Lower leg skin (tissue), 4 donors: Measurements from ENCODE around the gene C1QTNF1. TPM values are rescaled to one million over a fixed set of nuclear protein-coding genes. Genes with fewer than 3 reads are reported as not detected.

ENCODE experiments used
- DNase-seq, 2 donors: peaks; one replicate each; pipeline ENCODE4 v3.0.0-alpha.2; 2019; ENCODE audit warnings: low spot score in 2 of 2
- H3K4me3 ChIP-seq: fragments of 200-600 bp; sonication (generic); 2 replicates; pipeline ENCODE4 v1.5.1; 2017; ENCODE audit warnings: mild to moderate bottlenecking, low read depth; ENCODE audit not compliant: poor library complexity, severe bottlenecking
- POLR2A ChIP-seq, 2 donors: fragments of 450-650 bp; IDR thresholded peaks; one replicate each; pipeline ENCODE4 v1.6.1; 2016 to 2017; ENCODE audit warnings: antibody characterized with exemption in 2 of 2, mild to moderate bottlenecking in 1 of 2, moderate library complexity in 1 of 2
- WGBS, 2 donors: methylation state at CpG; one replicate each; pipeline ENCODE4 v1.1.5; 2018; 5-methylcytosine and 5-hydroxymethylcytosine counted together
- intact Hi-C: fragments of 100-400 bp; cut with DNase I; formaldehyde crosslinking; loops from one replicate; pipeline ENCODE4 v1.15.0; 2023; ENCODE audit warnings: low total_unique reads
- total RNA-seq, 4 donors: library from RNA; depleted of rRNA; stranded (reverse); fragments of >200 nt; gene quantifications; one replicate each; pipeline ENCODE4 v1.1.0, GENCODE V29; 2016
- TF ChIP-seq, protein P1 (sequence below), 3 donors: fragments of 450-650 bp; IDR thresholded peaks; one replicate each; pipeline ENCODE4 v1.5.1; 2016; ENCODE audit warnings: antibody characterized with exemption in 3 of 3, mild to moderate bottlenecking in 3 of 3, moderate library complexity in 2 of 3

C1QTNF1 gene
- total RNA-seq, 4 donors from 2014 or later: 24.3 to 53.1 (median 29.5) TPM

- intact Hi-C loops: no loop called here
Observed at GRCh38 chr17:79075861-79076406, 52.0 kb downstream of the C1QTNF1 start.

DNA sequence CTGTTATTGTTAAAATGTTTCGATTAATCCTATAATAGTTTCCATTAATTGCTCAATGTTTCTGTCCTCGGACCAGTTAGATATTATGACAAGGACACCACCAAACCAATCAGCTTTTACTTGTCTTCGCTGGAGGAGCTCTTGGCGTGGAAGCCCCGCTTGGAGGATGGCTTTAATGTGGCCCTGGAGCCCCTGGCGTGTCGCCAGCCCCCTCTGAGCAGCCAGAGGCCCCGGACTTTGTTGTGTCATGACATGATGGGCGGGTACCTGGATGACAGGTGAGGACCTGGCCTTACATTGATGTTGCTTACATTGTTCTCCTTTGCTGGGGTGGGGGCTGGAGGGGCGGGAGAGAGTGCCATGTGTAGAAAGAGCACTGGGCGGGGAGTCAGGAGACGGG is 53.6 kb downstream of the C1QTNF1 start:
- no peak overlapping the region for H3K4me3 ChIP-seq
- DNase-seq: no peak
- TF ChIP-seq POLR2A (IDR thresholded peaks at IDR 0.05): no peak
- TF ChIP-seq, protein P1, sequence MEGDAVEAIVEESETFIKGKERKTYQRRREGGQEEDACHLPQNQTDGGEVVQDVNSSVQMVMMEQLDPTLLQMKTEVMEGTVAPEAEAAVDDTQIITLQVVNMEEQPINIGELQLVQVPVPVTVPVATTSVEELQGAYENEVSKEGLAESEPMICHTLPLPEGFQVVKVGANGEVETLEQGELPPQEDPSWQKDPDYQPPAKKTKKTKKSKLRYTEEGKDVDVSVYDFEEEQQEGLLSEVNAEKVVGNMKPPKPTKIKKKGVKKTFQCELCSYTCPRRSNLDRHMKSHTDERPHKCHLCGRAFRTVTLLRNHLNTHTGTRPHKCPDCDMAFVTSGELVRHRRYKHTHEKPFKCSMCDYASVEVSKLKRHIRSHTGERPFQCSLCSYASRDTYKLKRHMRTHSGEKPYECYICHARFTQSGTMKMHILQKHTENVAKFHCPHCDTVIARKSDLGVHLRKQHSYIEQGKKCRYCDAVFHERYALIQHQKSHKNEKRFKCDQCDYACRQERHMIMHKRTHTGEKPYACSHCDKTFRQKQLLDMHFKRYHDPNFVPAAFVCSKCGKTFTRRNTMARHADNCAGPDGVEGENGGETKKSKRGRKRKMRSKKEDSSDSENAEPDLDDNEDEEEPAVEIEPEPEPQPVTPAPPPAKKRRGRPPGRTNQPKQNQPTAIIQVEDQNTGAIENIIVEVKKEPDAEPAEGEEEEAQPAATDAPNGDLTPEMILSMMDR (IDR thresholded peaks at IDR 0.05): no peak
- 78 to 82% methylated on average over 12 of the region's 12 CpGs for WGBS, 2 donors
- intact Hi-C loops: no loop called here

More at GRCh38 chr17:79075861-79076406, 52.0 kb downstream of the C1QTNF1 start:
- no peak overlapping the region for H3K4me3 ChIP-seq
- TF ChIP-seq, protein P1 (IDR thresholded peaks at IDR 0.05): no peak
- no peak for TF ChIP-seq POLR2A (IDR thresholded peaks at IDR 0.05)
- 78 to 84% methylated on average over 9 of the region's 9 CpGs for WGBS, 2 donors
- DNase-seq: no peak

GRCh38 chr17:79078476-79079190 is 54.7 kb downstream of the C1QTNF1 start:
- DNase-seq: no peak
- TF ChIP-seq, protein P1 (IDR thresholded peaks at IDR 0.05): no peak
- TF ChIP-seq POLR2A (IDR thresholded peaks at IDR 0.05): no peak
- intact Hi-C loops: no loop called here
- H3K4me3 ChIP-seq: no peak overlapping the region
- WGBS, 2 donors: 93% methylated on average over 21 of the region's 21 CpGs

DNA sequence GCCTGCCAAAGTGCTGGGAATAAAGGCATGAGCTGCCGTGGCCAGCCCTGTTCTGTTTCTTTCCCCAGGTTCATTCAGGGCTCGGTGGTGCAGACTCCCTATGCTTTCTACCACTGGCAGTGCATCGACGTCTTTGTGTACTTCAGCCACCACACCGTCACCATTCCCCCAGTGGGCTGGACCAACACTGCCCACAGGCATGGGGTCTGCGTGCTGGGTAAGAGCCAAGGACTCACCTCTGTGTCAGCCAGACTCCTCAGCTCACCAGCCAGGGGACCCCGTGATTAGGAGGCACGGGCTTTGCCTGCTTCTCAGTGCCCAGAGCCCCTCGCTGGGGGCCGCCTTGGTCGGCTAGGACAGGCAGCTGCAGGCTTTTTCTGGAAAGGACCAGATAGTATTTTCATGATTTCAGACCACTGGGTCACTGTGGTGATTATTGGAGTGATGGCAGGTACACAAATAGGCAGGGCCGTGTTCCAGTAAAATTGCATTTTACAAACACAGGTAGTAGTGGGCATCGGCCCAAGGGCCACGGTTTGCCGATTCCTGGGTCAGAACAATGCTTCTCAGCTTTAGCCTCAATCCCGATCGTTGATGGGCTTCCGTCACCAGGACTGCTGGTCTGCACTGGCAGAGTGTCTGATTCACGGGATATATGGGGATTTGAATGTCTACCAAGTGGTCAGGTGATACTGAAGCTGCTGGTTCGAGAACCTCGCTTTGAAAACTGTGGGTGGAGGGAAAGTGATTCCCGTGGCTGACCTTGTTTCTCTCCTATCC is 55.6 kb downstream of the C1QTNF1 start:
- no peak overlapping the region for H3K4me3 ChIP-seq
- 92 to 93% methylated on average over 22 of the region's 22 CpGs for WGBS, 2 donors
- no peak for DNase-seq
- intact Hi-C loops: loop anchor here (5.0 kb wide), 1 partner anchor 313 kb away; no protein-coding TSS in a partner anchor
- TF ChIP-seq POLR2A (IDR thresholded peaks at IDR 0.05): no peak
- TF ChIP-seq, protein P1 (IDR thresholded peaks at IDR 0.05): no peak

DNA sequence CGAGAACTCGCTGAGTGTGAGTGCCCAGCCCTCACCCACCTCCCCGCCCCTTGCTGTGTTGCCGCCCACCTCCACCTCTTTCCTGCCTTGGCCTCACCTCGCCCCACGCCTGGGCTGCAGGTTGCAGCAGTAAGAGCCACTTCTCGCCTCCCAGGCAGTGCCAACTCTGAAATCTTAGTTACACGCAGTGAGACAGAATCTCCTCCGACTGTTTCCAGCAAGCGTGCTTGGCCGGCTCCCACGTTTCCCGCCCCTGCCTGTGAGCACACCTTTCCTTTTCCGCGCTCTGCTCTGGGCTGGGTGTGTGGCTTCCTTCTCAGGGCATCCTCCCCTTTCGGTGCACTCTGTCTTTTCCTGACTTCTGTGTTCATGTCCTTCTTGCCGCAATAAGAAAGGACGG is 56.4 kb downstream of the C1QTNF1 start:
- intact Hi-C loops: loop anchor here (5.0 kb wide), 1 partner anchor 312 kb away; no protein-coding TSS in a partner anchor
- no peak overlapping the region for H3K4me3 ChIP-seq
- 84 to 89% methylated on average over 17 to 18 of the region's 18 CpGs for WGBS, 2 donors
- no peak for DNase-seq
- TF ChIP-seq POLR2A (IDR thresholded peaks at IDR 0.05): no peak
- TF ChIP-seq, protein P1 (IDR thresholded peaks at IDR 0.05): no peak
